ENCODE measurements around the gene OXCT2.
"Not testable (repeated sequence)": the region's sequence is repeated elsewhere in the genome, so short reads cannot be mapped to it uniquely, and the experiment has no call there.

DNA sequence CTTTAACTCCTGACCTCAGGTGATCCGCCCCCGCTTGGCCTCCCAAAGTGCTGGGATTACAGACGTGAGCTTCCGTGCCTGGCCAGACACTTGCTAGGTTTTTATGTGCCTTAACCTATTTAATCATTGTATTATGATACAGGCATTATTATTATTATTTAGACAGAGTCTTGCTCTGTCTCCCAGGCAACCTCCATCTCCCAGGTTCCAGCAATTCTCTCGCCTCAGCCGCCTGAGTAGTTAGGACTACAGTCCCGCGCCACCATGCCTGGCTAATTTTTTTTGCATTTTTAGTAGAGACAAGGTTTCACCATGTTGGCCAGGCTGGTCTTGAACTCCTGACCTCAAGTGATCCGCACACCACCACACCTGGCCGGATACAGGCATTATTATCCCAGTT is 11.5 kb upstream of the OXCT2 start:
- TF ChIP-seq POLR2AphosphoS5 (IDR thresholded peaks at IDR 0.05; ENCODE audit: borderline replicate concordance, low read depth, low read length); EZH2 (IDR thresholded peaks at IDR 0.05); FOXP2 (optimal IDR thresholded peaks at IDR 0.05; ENCODE audit: control extremely low read depth, extremely low read length, insufficient read depth): not testable (repeated sequence)
